Keratinocyte (primary cell): ENCODE measurements around the gene MYO7B. TPM values are rescaled to one million over a fixed set of nuclear protein-coding genes. Genes with fewer than 3 reads are reported as not detected.

Experiments
- DNase-seq: peaks from one replicate; pipeline ENCODE4 v3.0.0-alpha.2; 2011; ENCODE audit warnings: low read depth, missing footprints, low spot score
- FAIRE-seq: peaks from 2 replicates; lab custom pipeline; 2011; peaks lifted over from hg19 to GRCh38; lab: Jason Lieb, UNC
- H2AFZ ChIP-seq: 2 replicates; pipeline ENCODE4 v1.6.0; 2012; ENCODE audit warnings: low read length, control low read depth, inconsistent platforms; ENCODE audit not compliant: control insufficient read depth
- H3K27ac ChIP-seq: 2 replicates; pipeline ENCODE4 v1.5.1; 2011; ENCODE audit warnings: low read length; ENCODE audit not compliant: control insufficient read depth, insufficient read depth
- H3K27me3 ChIP-seq: 3 replicates; pipeline ENCODE4 v1.6.0; 2011; ENCODE audit warnings: low read length; ENCODE audit not compliant: control insufficient read depth, insufficient read depth; ENCODE audit errors: extremely low read depth
- H3K36me3 ChIP-seq, 2 experiments: 2 replicates in 1 of 2; 3 replicates in 1 of 2; pipeline ENCODE4 v1.5.1; 2011; ENCODE audit warnings: low read length in 2 of 2, mild to moderate bottlenecking in 1 of 2; ENCODE audit not compliant: control insufficient read depth in 2 of 2, insufficient read depth in 2 of 2; ENCODE audit errors: extremely low read depth in 1 of 2
- H3K4me1 ChIP-seq: 3 replicates; pipeline ENCODE4 v1.5.1; 2011; ENCODE audit warnings: low read length; ENCODE audit not compliant: control insufficient read depth, insufficient read depth; ENCODE audit errors: extremely low read depth
- H3K4me2 ChIP-seq: 3 replicates; pipeline ENCODE4 v1.6.0; 2011; ENCODE audit warnings: low read depth, low read length; ENCODE audit not compliant: control insufficient read depth, insufficient read depth; ENCODE audit errors: extremely low read depth
- H3K4me3 ChIP-seq, 3 experiments: fragments of 200-600 bp in 1 of 3; sonication (generic) in 1 of 3; 2 replicates in 2 of 3; 3 replicates in 1 of 3; pipeline ENCODE4 v1.5.1; 2011 to 2016; ENCODE audit warnings: low read length in 3 of 3, mild to moderate bottlenecking in 3 of 3, control low read depth in 2 of 3, inconsistent platforms in 1 of 3, low read depth in 1 of 3, mixed read lengths in 1 of 3, mixed run types in 1 of 3, moderate library complexity in 1 of 3; ENCODE audit not compliant: control insufficient read depth in 2 of 3, insufficient read depth in 2 of 3; ENCODE audit errors: extremely low read depth in 1 of 3
- H3K79me2 ChIP-seq: 2 replicates; pipeline ENCODE4 v1.6.0; 2012; ENCODE audit warnings: low read length; ENCODE audit not compliant: control insufficient read depth, insufficient read depth
- H3K9ac ChIP-seq: 3 replicates; pipeline ENCODE4 v1.6.0; 2011; ENCODE audit warnings: low read length; ENCODE audit not compliant: control insufficient read depth, insufficient read depth; ENCODE audit errors: extremely low read depth
- H3K9me1 ChIP-seq: 3 replicates; pipeline ENCODE4 v1.6.0; 2011; ENCODE audit warnings: low read length; ENCODE audit not compliant: control insufficient read depth, insufficient read depth; ENCODE audit errors: extremely low read depth
- H3K9me3 ChIP-seq: 2 replicates; pipeline ENCODE4 v1.5.1; 2012; ENCODE audit warnings: low read depth, low read length; ENCODE audit not compliant: control insufficient read depth
- H4K20me1 ChIP-seq: 3 replicates; pipeline ENCODE4 v1.6.0; 2011; ENCODE audit warnings: low read length; ENCODE audit not compliant: control insufficient read depth, insufficient read depth; ENCODE audit errors: extremely low read depth
- EZH2 ChIP-seq: IDR thresholded peaks from one replicate; pipeline ENCODE4 v1.6.1; 2012; ENCODE audit warnings: inconsistent platforms, mild to moderate bottlenecking, low read length, moderate library complexity
- dilution Hi-C: fragments of 300-500 bp; cut with MboI; formaldehyde crosslinking; loops from one replicate; pipeline ENCODE4 v1.7.0; 2020; ENCODE audit warnings: low sequenced_read_pairs; ENCODE audit not compliant: extremely low pct_ligation_motif_present
- polyA plus RNA-seq, 5 experiments: library from polyadenylated mRNA; depleted of rRNA in 3 of 5; stranded (reverse) in 3 of 5; stranded (forward) in 1 of 5; unstranded in 1 of 5; fragments of >200 nt; gene quantifications; 1 replicate in 1 of 5; 2 replicates in 3 of 5; 3 replicates in 1 of 5; pipeline versions ENCODE4 v1.2.1 to v1.2.3, GENCODE V29; 2011 to 2012; ENCODE audit warnings: missing spikeins in 2 of 5, low read depth in 1 of 5, low replicate concordance in 1 of 5
- TF ChIP-seq, protein P1 (sequence below), 3 experiments: IDR thresholded peaks in 1 of 3; conservative IDR thresholded peaks in 1 of 3; optimal IDR thresholded peaks in 1 of 3; 2 replicates in 2 of 3; 3 replicates in 1 of 3; pipeline versions ENCODE3 to v1.5.1; 2011; ENCODE audit warnings: low read length in 3 of 3, mild to moderate bottlenecking in 3 of 3, moderate library complexity in 2 of 3, control low read depth in 1 of 3, inconsistent platforms in 1 of 3; ENCODE audit not compliant: insufficient read depth in 2 of 3; ENCODE audit errors: extremely low read depth in 1 of 3

MYO7B gene
- polyA plus RNA-seq, 1 donor (not counting 4 experiments of a cell fraction or from before 2014, with no cell fraction given) = not detected

DNA sequence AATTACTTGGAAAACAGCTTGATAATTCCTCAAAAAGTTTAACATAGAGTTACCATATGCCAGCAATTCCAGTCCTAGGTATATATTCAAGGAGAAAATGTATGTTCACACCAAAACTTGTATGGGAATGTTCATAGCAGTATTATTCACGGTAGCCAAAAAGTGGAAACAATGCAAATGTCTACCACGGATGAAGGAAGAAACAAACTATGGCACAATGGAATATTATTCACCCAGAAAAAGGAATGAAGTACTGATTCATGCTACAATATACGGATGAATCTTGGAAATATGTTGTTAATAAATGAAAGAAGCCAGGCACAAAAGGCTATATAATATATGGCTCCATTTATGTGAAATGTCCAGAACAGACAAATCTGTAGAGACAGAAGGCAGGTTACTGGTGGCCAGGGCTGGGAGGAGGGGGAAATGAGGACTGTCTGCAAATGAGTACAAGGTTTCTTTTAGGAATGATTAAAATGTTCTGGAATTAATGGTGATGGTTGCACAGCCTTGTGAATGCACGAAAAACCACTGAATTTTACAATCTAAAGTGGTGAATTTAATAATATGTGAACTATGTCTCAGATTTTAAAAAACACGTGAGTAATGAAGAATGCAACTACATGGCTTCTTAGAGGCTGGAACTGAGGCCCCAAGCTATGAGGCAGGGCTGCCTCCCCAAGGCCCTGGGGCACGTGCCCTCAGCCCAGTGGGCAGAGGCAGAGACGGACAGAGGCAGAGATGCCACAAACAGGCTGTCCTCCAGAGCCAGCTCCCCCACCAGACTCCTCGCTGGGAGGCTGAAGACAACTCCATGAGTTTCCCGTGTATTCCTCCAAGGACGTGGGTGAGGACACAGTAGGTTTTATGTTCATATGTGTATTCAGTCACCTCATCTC, 134.8 kb downstream of the MYO7B start:
- DNase-seq (no peak), FAIRE-seq (no peak)
- H3K79me2 ChIP-seq = no peaks in the 10 kb centered on the region
- no peak overlapping the region for H2AFZ ChIP-seq
- H3K4me2 ChIP-seq = no peak overlapping the region
- no peak overlapping the region for H3K4me3 ChIP-seq
- H3K9ac ChIP-seq = no peak overlapping the region
- dilution Hi-C loops = no loop called here
- no peaks in the 10 kb centered on the region for H4K20me1 ChIP-seq
- TF ChIP-seq, protein P1, sequence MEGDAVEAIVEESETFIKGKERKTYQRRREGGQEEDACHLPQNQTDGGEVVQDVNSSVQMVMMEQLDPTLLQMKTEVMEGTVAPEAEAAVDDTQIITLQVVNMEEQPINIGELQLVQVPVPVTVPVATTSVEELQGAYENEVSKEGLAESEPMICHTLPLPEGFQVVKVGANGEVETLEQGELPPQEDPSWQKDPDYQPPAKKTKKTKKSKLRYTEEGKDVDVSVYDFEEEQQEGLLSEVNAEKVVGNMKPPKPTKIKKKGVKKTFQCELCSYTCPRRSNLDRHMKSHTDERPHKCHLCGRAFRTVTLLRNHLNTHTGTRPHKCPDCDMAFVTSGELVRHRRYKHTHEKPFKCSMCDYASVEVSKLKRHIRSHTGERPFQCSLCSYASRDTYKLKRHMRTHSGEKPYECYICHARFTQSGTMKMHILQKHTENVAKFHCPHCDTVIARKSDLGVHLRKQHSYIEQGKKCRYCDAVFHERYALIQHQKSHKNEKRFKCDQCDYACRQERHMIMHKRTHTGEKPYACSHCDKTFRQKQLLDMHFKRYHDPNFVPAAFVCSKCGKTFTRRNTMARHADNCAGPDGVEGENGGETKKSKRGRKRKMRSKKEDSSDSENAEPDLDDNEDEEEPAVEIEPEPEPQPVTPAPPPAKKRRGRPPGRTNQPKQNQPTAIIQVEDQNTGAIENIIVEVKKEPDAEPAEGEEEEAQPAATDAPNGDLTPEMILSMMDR (optimal IDR thresholded peaks at IDR 0.05 in 1 of 3, IDR thresholded peaks at IDR 0.05 in 1 of 3, conservative IDR thresholded peaks at IDR 0.05 in 1 of 3; ENCODE audit: extremely low read depth in 1 of 3, insufficient read depth in 2 of 3, low read length in 3 of 3) = no peak
- no peak for TF ChIP-seq EZH2
- no peaks in the 10 kb centered on the region for H3K9me3 ChIP-seq
- H3K36me3 ChIP-seq = no peaks in the 10 kb centered on the region
- H3K9me1 ChIP-seq = no peaks in the 10 kb centered on the region
- no peak overlapping the region for H3K27ac ChIP-seq
- H3K4me1 ChIP-seq = no peaks in the 10 kb centered on the region
- H3K27me3 ChIP-seq = peaks cover 48% of the 10 kb centered on the region

DNA sequence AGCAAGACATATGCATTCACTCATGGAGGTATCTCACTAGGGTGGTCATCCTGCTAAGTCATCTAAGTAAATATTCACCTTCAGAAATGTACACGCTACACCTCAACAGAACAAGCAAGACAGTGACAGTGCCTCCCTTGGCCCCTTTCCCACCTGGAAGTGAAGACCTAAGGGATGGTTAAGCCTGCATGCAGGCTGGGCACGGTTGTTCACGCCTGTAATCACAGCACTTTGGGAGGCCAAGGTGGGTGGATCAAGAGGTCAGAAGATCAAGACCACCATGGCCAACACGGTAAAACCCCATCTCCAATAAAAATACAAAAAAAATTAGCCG, 135.4 kb downstream of the MYO7B start:
- H3K4me1 ChIP-seq = peaks cover 5% of the 10 kb centered on the region
- H3K36me3 ChIP-seq = no peaks in the 10 kb centered on the region
- no peak for DNase-seq
- H3K79me2 ChIP-seq = no peaks in the 10 kb centered on the region
- no peaks in the 10 kb centered on the region for H4K20me1 ChIP-seq
- no peak overlapping the region for H3K9ac ChIP-seq
- dilution Hi-C loops = no loop called here
- H3K4me2 ChIP-seq = no peak overlapping the region
- no peak for FAIRE-seq
- H3K27ac ChIP-seq = no peak overlapping the region
- H3K9me1 ChIP-seq = no peaks in the 10 kb centered on the region
- peaks cover 47% of the 10 kb centered on the region for H3K27me3 ChIP-seq
- H3K9me3 ChIP-seq = no peaks in the 10 kb centered on the region
- no peak overlapping the region for H3K4me3 ChIP-seq
- TF ChIP-seq EZH2 = no peak
- TF ChIP-seq, protein P1 (optimal IDR thresholded peaks at IDR 0.05 in 1 of 3, IDR thresholded peaks at IDR 0.05 in 1 of 3, conservative IDR thresholded peaks at IDR 0.05 in 1 of 3; ENCODE audit: extremely low read depth in 1 of 3, insufficient read depth in 2 of 3, low read length in 3 of 3) = no peak
- no peak overlapping the region for H2AFZ ChIP-seq
